GM23338 (cell line): ENCODE measurements around the gene FUT1. TPM values are rescaled to one million over a fixed set of nuclear protein-coding genes. Genes with fewer than 3 reads are reported as not detected.
A peak's percentile ranks its signal among the peaks of the same experiment; 100 is the strongest.

Experiments
- ATAC-seq: fragments of 200-7000 bp; cut with Tn5 transposase; 3 replicates; pipeline ENCODE4 v1.9.1; 2020
- DNase-seq: peaks from one replicate; pipeline ENCODE4 v3.0.0-alpha.2; 2015; ENCODE audit warnings: low spot score
- H2AFZ ChIP-seq: fragments of 200-600 bp; sonication (generic); 2 replicates; pipeline ENCODE4 v1.8.0; 2016; ENCODE audit warnings: antibody characterized with exemption, mild to moderate bottlenecking, moderate library complexity
- H3F3A ChIP-seq: fragments of 200-600 bp; sonication (generic); replicated peaks from 2 replicates; pipeline ENCODE4 v1.8.0; 2017; ENCODE audit warnings: antibody characterized with exemption, mixed run types, low read depth
- H3K27ac ChIP-seq: fragments of 200-600 bp; sonication (generic); 2 replicates; pipeline ENCODE4 v1.6.1; 2016; ENCODE audit warnings: low read depth
- H3K27me3 ChIP-seq: fragments of 200-600 bp; sonication (generic); 2 replicates; pipeline ENCODE4 v1.8.0; 2016; ENCODE audit warnings: mild to moderate bottlenecking, mixed run types, moderate library complexity; ENCODE audit not compliant: insufficient read depth
- H3K36me3 ChIP-seq: fragments of 200-600 bp; sonication (generic); 2 replicates; pipeline ENCODE4 v1.8.0; 2016; ENCODE audit warnings: mild to moderate bottlenecking; ENCODE audit not compliant: insufficient read depth
- H3K4me1 ChIP-seq: fragments of 200-600 bp; sonication (generic); 2 replicates; pipeline ENCODE4 v1.8.0; 2016; ENCODE audit warnings: mild to moderate bottlenecking, moderate library complexity; ENCODE audit not compliant: insufficient read depth
- H3K4me2 ChIP-seq: fragments of 200-600 bp; sonication (generic); 2 replicates; pipeline ENCODE4 v1.7.1; 2017; ENCODE audit warnings: mixed run types
- H3K4me3 ChIP-seq: fragments of 200-600 bp; sonication (generic); 2 replicates; pipeline ENCODE4 v1.6.1; 2016; ENCODE audit warnings: mixed run types
- H3K79me2 ChIP-seq: fragments of 200-600 bp; sonication (generic); replicated peaks from 2 replicates; pipeline ENCODE4 v1.8.0; 2017; ENCODE audit warnings: mild to moderate bottlenecking; ENCODE audit not compliant: insufficient read depth
- H3K9me2 ChIP-seq: fragments of 200-600 bp; sonication (generic); 2 replicates; pipeline ENCODE4 v1.8.0; 2017; ENCODE audit not compliant: insufficient read depth
- H4K20me1 ChIP-seq: fragments of 200-600 bp; sonication (generic); replicated peaks from 2 replicates; pipeline ENCODE4 v1.8.0; 2017; ENCODE audit warnings: mild to moderate bottlenecking; ENCODE audit not compliant: insufficient read depth
- H3K27ac Mint-ChIP-seq: 2 replicates; pipeline ENCODE4 v1.8.0; 2020; ENCODE audit warnings: inconsistent platforms, mild to moderate bottlenecking, moderate library complexity, mixed read lengths
- H3K27me3 Mint-ChIP-seq: 3 replicates; pipeline ENCODE4 v1.8.0; 2022; ENCODE audit warnings: low read depth, mild to moderate bottlenecking, moderate library complexity, mixed read lengths, inconsistent platforms; ENCODE audit not compliant: insufficient read depth, poor library complexity
- H3K36me3 Mint-ChIP-seq: 3 replicates; pipeline ENCODE4 v1.8.0; 2021; ENCODE audit warnings: low read depth, mild to moderate bottlenecking, inconsistent platforms, moderate library complexity, mixed read lengths
- H3K4me1 Mint-ChIP-seq: 3 replicates; pipeline ENCODE4 v1.8.0; 2020; ENCODE audit warnings: mild to moderate bottlenecking, inconsistent platforms, mixed read lengths
- H3K4me3 Mint-ChIP-seq: 3 replicates; pipeline ENCODE4 v1.8.0; 2021; ENCODE audit warnings: moderate library complexity, mild to moderate bottlenecking, inconsistent platforms, mixed read lengths
- H3K9me3 Mint-ChIP-seq: 3 replicates; pipeline ENCODE4 v1.8.0; 2020; ENCODE audit warnings: moderate library complexity, mild to moderate bottlenecking, inconsistent platforms, mixed read lengths
- CREB1 ChIP-seq: fragments of 250-450 bp; sonication (Bioruptor Pico); IDR thresholded peaks from 2 replicates; pipeline ENCODE4 v1.5.0; 2020; ENCODE audit warnings: low read depth, mild to moderate bottlenecking, moderate library complexity
- EZH2 ChIP-seq: fragments of 200-600 bp; sonication (generic); IDR thresholded peaks from one replicate; pipeline ENCODE4 v1.8.0; 2017; ENCODE audit warnings: antibody characterized with exemption, mild to moderate bottlenecking, low read depth; ENCODE audit not compliant: unreplicated experiment
- EZH2phosphoT487 ChIP-seq: fragments of 200-600 bp; sonication (generic); IDR thresholded peaks from one replicate; pipeline ENCODE4 v1.8.1; 2018; ENCODE audit warnings: antibody characterized with exemption; ENCODE audit not compliant: unreplicated experiment
- JUNB ChIP-seq: IDR thresholded peaks from one replicate; pipeline ENCODE4 v1.6.1; 2016; ENCODE audit warnings: antibody characterized with exemption; ENCODE audit not compliant: unreplicated experiment
- POLR2AphosphoS5 ChIP-seq: IDR thresholded peaks from 2 replicates; pipeline ENCODE4 v1.6.1; 2016; ENCODE audit warnings: antibody characterized with exemption, low read depth
- STAT1 ChIP-seq: IDR thresholded peaks from one replicate; pipeline ENCODE4 v1.6.1; 2016; ENCODE audit warnings: antibody characterized with exemption; ENCODE audit not compliant: unreplicated experiment
- ZNF114 ChIP-seq: fragments of 250-450 bp; sonication (Bioruptor Pico); IDR thresholded peaks from 2 replicates; pipeline ENCODE4 v1.5.0; 2020; ENCODE audit warnings: mild to moderate bottlenecking, moderate library complexity
- ZNF331 ChIP-seq: fragments of 250-450 bp; sonication (Bioruptor Pico); IDR thresholded peaks from 2 replicates; pipeline ENCODE4 v1.5.0; 2020; ENCODE audit warnings: low read depth, mild to moderate bottlenecking, moderate library complexity
- polyA plus RNA-seq: library from polyadenylated mRNA; unstranded; fragments of >200 nt; fragmentation: Nextera tagmentation; extraction: Ambion mirVana; gene quantifications from 2 replicates; pipeline ENCODE4 v1.2.1, GENCODE V29; 2016
- total RNA-seq: library from RNA; depleted of rRNA; stranded (reverse); fragments of >200 nt; shearing (Covaris generic); gene quantifications from 2 replicates; pipeline ENCODE4 v1.2.3, GENCODE V29; 2014
- TF ChIP-seq, protein P1 (sequence below): IDR thresholded peaks from one replicate; pipeline ENCODE4 v1.6.1; 2018; ENCODE audit warnings: antibody characterized with exemption; ENCODE audit not compliant: unreplicated experiment
- TF ChIP-seq, protein P2 (sequence below), 2 experiments: fragments of 200-600 bp in 1 of 2; sonication (generic) in 1 of 2; conservative IDR thresholded peaks; 2 replicates each; pipeline versions ENCODE4 v1.5.1 to v1.6.1; 2016 to 2017; ENCODE audit warnings: antibody characterized with exemption in 2 of 2, low read depth in 2 of 2, mild to moderate bottlenecking in 2 of 2, moderate library complexity in 1 of 2

The FUT1 gene
- total and polyA plus RNA-seq, 2 experiments from 2014 or later: 4.4 to 20.8 TPM

DNA sequence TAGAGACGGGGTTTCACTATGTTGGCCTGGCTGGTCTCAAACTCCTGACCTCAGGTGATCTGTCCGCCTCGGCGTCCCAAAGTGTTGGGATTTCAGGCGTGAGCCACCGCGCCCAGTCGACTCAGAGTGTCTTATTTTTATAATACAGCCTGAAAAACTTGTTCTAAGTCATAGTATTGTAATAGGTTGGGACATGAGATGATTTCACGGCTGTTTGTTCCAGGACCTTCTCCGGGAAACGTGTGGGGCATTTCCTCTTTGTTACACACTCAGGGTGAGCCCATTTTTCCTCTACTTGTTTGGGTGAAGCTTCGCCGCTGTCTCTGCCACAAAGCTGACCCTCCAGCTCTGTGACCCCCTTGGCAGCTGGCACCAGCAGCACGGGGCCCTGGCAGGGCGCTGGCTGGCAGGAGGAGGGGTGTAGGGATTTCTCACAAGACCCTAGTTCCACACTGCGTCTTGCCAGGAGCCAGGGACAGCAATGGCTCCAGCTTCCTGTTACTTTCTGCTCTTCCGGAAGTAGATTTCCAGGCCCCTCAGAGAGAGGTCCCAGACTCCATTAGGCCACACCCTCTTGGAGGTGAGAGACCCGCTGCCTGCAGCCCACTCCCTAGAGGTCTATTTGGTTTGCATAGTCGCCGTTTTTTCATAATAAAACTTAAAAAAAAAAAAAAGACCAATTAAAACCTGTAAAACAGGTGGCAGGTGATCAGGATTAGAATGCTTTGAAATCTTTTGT, 18.5 kb upstream of the FUT1 start:
- Mint-ChIP-seq H3K36me3 (no peaks in the 10 kb centered on the region), H3K27me3 (peaks cover 4% of the 10 kb centered on the region), H3K4me3 (no peak overlapping the region), H3K4me1 (peaks cover 9% of the 10 kb centered on the region), H3K9me3 (no peaks in the 10 kb centered on the region), H3K27ac (no peak overlapping the region)
- ATAC-seq: peak; percentile 74
- peak; percentile 59 for DNase-seq
- H3K9me2 ChIP-seq: no peaks in the 10 kb centered on the region
- no peaks in the 10 kb centered on the region for H3K27me3 ChIP-seq
- H2AFZ ChIP-seq: peak overlapping the region; percentile 95
- no peaks in the 10 kb centered on the region for H3K36me3 ChIP-seq
- no peaks in the 10 kb centered on the region for H3F3A ChIP-seq
- TF ChIP-seq, protein P1, sequence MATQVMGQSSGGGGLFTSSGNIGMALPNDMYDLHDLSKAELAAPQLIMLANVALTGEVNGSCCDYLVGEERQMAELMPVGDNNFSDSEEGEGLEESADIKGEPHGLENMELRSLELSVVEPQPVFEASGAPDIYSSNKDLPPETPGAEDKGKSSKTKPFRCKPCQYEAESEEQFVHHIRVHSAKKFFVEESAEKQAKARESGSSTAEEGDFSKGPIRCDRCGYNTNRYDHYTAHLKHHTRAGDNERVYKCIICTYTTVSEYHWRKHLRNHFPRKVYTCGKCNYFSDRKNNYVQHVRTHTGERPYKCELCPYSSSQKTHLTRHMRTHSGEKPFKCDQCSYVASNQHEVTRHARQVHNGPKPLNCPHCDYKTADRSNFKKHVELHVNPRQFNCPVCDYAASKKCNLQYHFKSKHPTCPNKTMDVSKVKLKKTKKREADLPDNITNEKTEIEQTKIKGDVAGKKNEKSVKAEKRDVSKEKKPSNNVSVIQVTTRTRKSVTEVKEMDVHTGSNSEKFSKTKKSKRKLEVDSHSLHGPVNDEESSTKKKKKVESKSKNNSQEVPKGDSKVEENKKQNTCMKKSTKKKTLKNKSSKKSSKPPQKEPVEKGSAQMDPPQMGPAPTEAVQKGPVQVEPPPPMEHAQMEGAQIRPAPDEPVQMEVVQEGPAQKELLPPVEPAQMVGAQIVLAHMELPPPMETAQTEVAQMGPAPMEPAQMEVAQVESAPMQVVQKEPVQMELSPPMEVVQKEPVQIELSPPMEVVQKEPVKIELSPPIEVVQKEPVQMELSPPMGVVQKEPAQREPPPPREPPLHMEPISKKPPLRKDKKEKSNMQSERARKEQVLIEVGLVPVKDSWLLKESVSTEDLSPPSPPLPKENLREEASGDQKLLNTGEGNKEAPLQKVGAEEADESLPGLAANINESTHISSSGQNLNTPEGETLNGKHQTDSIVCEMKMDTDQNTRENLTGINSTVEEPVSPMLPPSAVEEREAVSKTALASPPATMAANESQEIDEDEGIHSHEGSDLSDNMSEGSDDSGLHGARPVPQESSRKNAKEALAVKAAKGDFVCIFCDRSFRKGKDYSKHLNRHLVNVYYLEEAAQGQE: no peak
- TF ChIP-seq ZNF331 (CRISPR knock-in tag): no peak
- TF ChIP-seq, protein P2, sequence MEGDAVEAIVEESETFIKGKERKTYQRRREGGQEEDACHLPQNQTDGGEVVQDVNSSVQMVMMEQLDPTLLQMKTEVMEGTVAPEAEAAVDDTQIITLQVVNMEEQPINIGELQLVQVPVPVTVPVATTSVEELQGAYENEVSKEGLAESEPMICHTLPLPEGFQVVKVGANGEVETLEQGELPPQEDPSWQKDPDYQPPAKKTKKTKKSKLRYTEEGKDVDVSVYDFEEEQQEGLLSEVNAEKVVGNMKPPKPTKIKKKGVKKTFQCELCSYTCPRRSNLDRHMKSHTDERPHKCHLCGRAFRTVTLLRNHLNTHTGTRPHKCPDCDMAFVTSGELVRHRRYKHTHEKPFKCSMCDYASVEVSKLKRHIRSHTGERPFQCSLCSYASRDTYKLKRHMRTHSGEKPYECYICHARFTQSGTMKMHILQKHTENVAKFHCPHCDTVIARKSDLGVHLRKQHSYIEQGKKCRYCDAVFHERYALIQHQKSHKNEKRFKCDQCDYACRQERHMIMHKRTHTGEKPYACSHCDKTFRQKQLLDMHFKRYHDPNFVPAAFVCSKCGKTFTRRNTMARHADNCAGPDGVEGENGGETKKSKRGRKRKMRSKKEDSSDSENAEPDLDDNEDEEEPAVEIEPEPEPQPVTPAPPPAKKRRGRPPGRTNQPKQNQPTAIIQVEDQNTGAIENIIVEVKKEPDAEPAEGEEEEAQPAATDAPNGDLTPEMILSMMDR (conservative IDR thresholded peaks at IDR 0.05; ENCODE audit: low read depth in 2 of 2): no peak
- TF ChIP-seq EZH2: no peak
- no peak for TF ChIP-seq STAT1
- no peak for TF ChIP-seq CREB1 (CRISPR knock-in tag)
- no peak for TF ChIP-seq EZH2phosphoT487
- no peak for TF ChIP-seq JUNB
- TF ChIP-seq ZNF114 (CRISPR knock-in tag): no peak
- no peaks in the 10 kb centered on the region for H3K4me1 ChIP-seq
- H3K4me3 ChIP-seq: no peak overlapping the region
- H4K20me1 ChIP-seq: no peaks in the 10 kb centered on the region
- no peak overlapping the region for H3K4me2 ChIP-seq
- H3K79me2 ChIP-seq: no peaks in the 10 kb centered on the region
- H3K27ac ChIP-seq: no peak overlapping the region

DNA sequence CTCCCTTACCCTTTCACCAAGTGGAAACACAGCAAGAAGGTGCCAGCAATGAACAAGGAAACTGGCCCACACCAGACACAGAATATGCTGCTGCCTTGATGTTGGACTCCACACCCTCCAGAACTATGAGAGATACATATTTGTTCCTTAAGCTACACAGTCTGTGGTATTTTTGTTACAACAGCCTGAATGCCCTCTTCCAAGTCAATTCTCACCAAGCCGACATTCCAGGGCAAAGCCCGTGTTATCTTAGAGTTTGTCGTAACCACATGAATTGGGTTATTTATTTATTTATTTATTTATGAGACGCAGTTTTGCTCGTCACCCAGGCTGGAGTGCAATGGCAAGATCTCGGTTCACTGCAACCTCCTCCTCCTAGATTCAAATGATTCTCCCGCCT, 17.8 kb upstream of the FUT1 start:
- ATAC-seq: no peak
- no peaks in the 10 kb centered on the region for H3F3A ChIP-seq
- no peak for TF ChIP-seq STAT1
- no peak for TF ChIP-seq EZH2phosphoT487
- no peak for TF ChIP-seq POLR2AphosphoS5
- TF ChIP-seq, protein P2 (conservative IDR thresholded peaks at IDR 0.05; ENCODE audit: low read depth in 2 of 2): no peak

More for the DNA sequence above, 17.8 kb upstream of the FUT1 start:
- Histone ChIP-seq H2AFZ (peak overlapping the region; percentile 95; the same call in 1 of the 2 replicates), H3K4me1 (no peaks in the 10 kb centered on the region), H3K27me3 (no peaks in the 10 kb centered on the region), H4K20me1 (no peaks in the 10 kb centered on the region), H3K36me3 (no peaks in the 10 kb centered on the region), H3K27ac (no peak overlapping the region), H3K79me2 (no peaks in the 10 kb centered on the region), H3K4me2 (no peak overlapping the region), H3K9me2 (no peaks in the 10 kb centered on the region), H3K4me3 (no peak overlapping the region)
- DNase-seq: no peak
- peaks cover 4% of the 10 kb centered on the region for H3K27me3 Mint-ChIP-seq
- no peak overlapping the region for H3K4me3 Mint-ChIP-seq
- no peaks in the 10 kb centered on the region for H3K36me3 Mint-ChIP-seq
- H3K4me1 Mint-ChIP-seq: peaks cover 12% of the 10 kb centered on the region
- H3K9me3 Mint-ChIP-seq: no peaks in the 10 kb centered on the region
- H3K27ac Mint-ChIP-seq: no peak overlapping the region
